ENCODE data around the gene OBSCN. TPM values are rescaled to one million over a fixed set of nuclear protein-coding genes. Genes with fewer than 3 reads are reported as not detected.

OBSCN gene
- total and polyA plus RNA-seq, 5 donors = 144 to 234 (median 188) TPM

- no peak overlapping the region for H3K4me3 ChIP-seq (ENCODE audit: low read length)
- intact Hi-C loops (cut with DNase I) = loop anchor here in 1 of 4 donors (2.0 kb wide), 1 partner anchor 22 kb away; the partner anchor contains the start of gene GUK1
- DNase-seq = peak; percentile 80 to 87 (median 83)
- peak; percentile 0 to 39 for ATAC-seq
- H3K27me3 ChIP-seq (ENCODE audit: control insufficient read depth, insufficient read depth) = no peaks in the 10 kb centered on the region
- peaks cover 2% of the 10 kb centered on the region for H3K4me1 ChIP-seq (ENCODE audit: control insufficient read depth, insufficient read depth, low read length)
- WGBS = 37% methylated on average over 30 of the region's 30 CpGs
- no peaks in the 10 kb centered on the region for H3K9me3 ChIP-seq (ENCODE audit: control insufficient read depth, low read length)
- H3K27ac ChIP-seq (ENCODE audit: low read length) = peak overlapping the region; percentile 61
Measured at GRCh38 chr1:228163007-228163753, 44.7 kb upstream of the OBSCN start.

GRCh38 chr1:228163776-228164519, 43.9 kb upstream of the OBSCN start:
- Histone ChIP-seq H3K4me3 (ENCODE audit: low read length) (no peak overlapping the region), H3K9me3 (ENCODE audit: control insufficient read depth, low read length) (no peaks in the 10 kb centered on the region), H3K4me1 (ENCODE audit: control insufficient read depth, insufficient read depth, low read length) (peaks cover 2% of the 10 kb centered on the region), H3K27me3 (ENCODE audit: control insufficient read depth, insufficient read depth) (no peaks in the 10 kb centered on the region), H3K27ac (ENCODE audit: low read length) (peak overlapping the region; percentile 61)
- intact Hi-C loops (cut with DNase I) = loop anchor here in 1 of 4 donors (2.0 kb wide), 1 partner anchor 23 kb away; the partner anchor contains the start of gene GUK1
- no peak for ATAC-seq
- peak in 2 of 3 donors; percentile 23 to 44 for DNase-seq
- 89% methylated on average over 10 of the region's 10 CpGs for WGBS

GRCh38 chr1:228164561-228165371, 43.1 kb upstream of the OBSCN start:
- intact Hi-C loops (cut with DNase I) = no loop called here
- peak overlapping the region; percentile 65 for H3K27ac ChIP-seq (ENCODE audit: low read length)
- ATAC-seq = no peak
- H3K27me3 ChIP-seq (ENCODE audit: control insufficient read depth, insufficient read depth) = no peaks in the 10 kb centered on the region
- H3K4me1 ChIP-seq (ENCODE audit: control insufficient read depth, insufficient read depth, low read length) = peaks cover 2% of the 10 kb centered on the region
- H3K9me3 ChIP-seq (ENCODE audit: control insufficient read depth, low read length) = no peaks in the 10 kb centered on the region
- WGBS = 47% methylated on average over 20 of the region's 20 CpGs
- peak overlapping the region; percentile 38 for H3K4me3 ChIP-seq (ENCODE audit: low read length)
- DNase-seq = peak in 2 of 3 donors; percentile 23 to 65

GRCh38 chr1:228165372-228166169, 42.3 kb upstream of the OBSCN start, which contains the start of gene IBA57:
IBA57 (plus strand) TSS chr1:228165804; CDS start chr1:228165817, 13 bp downstream.
- WGBS = under 1% methylated on average over 93 of the region's 93 CpGs
- peak; percentile 100 for DNase-seq
- peak; percentile 88 to 95 for ATAC-seq
- no peaks in the 10 kb centered on the region for H3K27me3 ChIP-seq (ENCODE audit: control insufficient read depth, insufficient read depth)
- H3K27ac ChIP-seq (ENCODE audit: low read length) = peak within 1 kb of the TSS; percentile 99
- intact Hi-C loops (cut with DNase I) = loop anchor here in 1 of 4 donors (1.0 kb wide), 1 partner anchor 26 kb away; no protein-coding TSS in a partner anchor
- peak within 1 kb of the TSS; percentile 72 for H3K4me3 ChIP-seq (ENCODE audit: low read length)
- peaks cover 2% of the 10 kb centered on the region for H3K4me1 ChIP-seq (ENCODE audit: control insufficient read depth, insufficient read depth, low read length)
- H3K9me3 ChIP-seq (ENCODE audit: control insufficient read depth, low read length) = no peaks in the 10 kb centered on the region

GRCh38 chr1:228166170-228166936, 41.5 kb upstream of the OBSCN start:
- peak; percentile 4 to 30 for ATAC-seq
- Histone ChIP-seq H3K27ac (ENCODE audit: low read length) (peak overlapping the region; percentile 94), H3K27me3 (ENCODE audit: control insufficient read depth, insufficient read depth) (no peaks in the 10 kb centered on the region), H3K4me1 (ENCODE audit: control insufficient read depth, insufficient read depth, low read length) (peaks cover 2% of the 10 kb centered on the region), H3K4me3 (ENCODE audit: low read length) (peak overlapping the region; percentile 72), H3K9me3 (ENCODE audit: control insufficient read depth, low read length) (no peaks in the 10 kb centered on the region)
- 18% methylated on average over 26 of the region's 26 CpGs for WGBS
- peak in 2 of 3 donors; percentile 74 to 85 for DNase-seq
- intact Hi-C loops (cut with DNase I) = loop anchor here in 1 of 4 donors (1.0 kb wide), 1 partner anchor 27 kb away; no protein-coding TSS in a partner anchor

GRCh38 chr1:228168563-228169270, 39.1 kb upstream of the OBSCN start:
- Histone ChIP-seq H3K4me3 (ENCODE audit: low read length) (no peak overlapping the region), H3K9me3 (ENCODE audit: control insufficient read depth, low read length) (no peaks in the 10 kb centered on the region), H3K27ac (ENCODE audit: low read length) (no peak overlapping the region), H3K27me3 (ENCODE audit: control insufficient read depth, insufficient read depth) (no peaks in the 10 kb centered on the region), H3K4me1 (ENCODE audit: control insufficient read depth, insufficient read depth, low read length) (peaks cover 2% of the 10 kb centered on the region)
- ATAC-seq = no peak
- DNase-seq = no peak
- WGBS = 80% methylated on average over 12 of the region's 12 CpGs
- intact Hi-C loops (cut with DNase I) = no loop called here

- Histone ChIP-seq H3K27ac (ENCODE audit: low read length) (no peak overlapping the region), H3K4me1 (ENCODE audit: control insufficient read depth, insufficient read depth, low read length) (peaks cover 2% of the 10 kb centered on the region), H3K9me3 (ENCODE audit: control insufficient read depth, low read length) (no peaks in the 10 kb centered on the region), H3K27me3 (ENCODE audit: control insufficient read depth, insufficient read depth) (no peaks in the 10 kb centered on the region), H3K4me3 (ENCODE audit: low read length) (no peak overlapping the region)
- intact Hi-C loops (cut with DNase I) = no loop called here
- WGBS = 80% methylated on average over 2 of the region's 2 CpGs
- no peak for ATAC-seq
- no peak for DNase-seq
Measured at GRCh38 chr1:228169345-228169744, 38.5 kb upstream of the OBSCN start.

- ATAC-seq (no peak), DNase-seq (no peak)
- WGBS = 84% methylated on average over 7 of the region's 7 CpGs
- intact Hi-C loops (cut with DNase I) = no loop called here
- H3K27ac ChIP-seq (ENCODE audit: low read length) = no peak overlapping the region
- peaks cover 2% of the 10 kb centered on the region for H3K4me1 ChIP-seq (ENCODE audit: control insufficient read depth, insufficient read depth, low read length)
- no peaks in the 10 kb centered on the region for H3K27me3 ChIP-seq (ENCODE audit: control insufficient read depth, insufficient read depth)
- H3K9me3 ChIP-seq (ENCODE audit: control insufficient read depth, low read length) = no peaks in the 10 kb centered on the region
- H3K4me3 ChIP-seq (ENCODE audit: low read length) = no peak overlapping the region
Measured at GRCh38 chr1:228170666-228171065, 37.2 kb upstream of the OBSCN start.

GRCh38 chr1:228171221-228171891, 36.5 kb upstream of the OBSCN start:
- no peaks in the 10 kb centered on the region for H3K9me3 ChIP-seq (ENCODE audit: control insufficient read depth, low read length)
- ATAC-seq (no peak), DNase-seq (no peak)
- H3K27ac ChIP-seq (ENCODE audit: low read length) = no peak overlapping the region
- no peak overlapping the region for H3K4me3 ChIP-seq (ENCODE audit: low read length)
- peaks cover 2% of the 10 kb centered on the region for H3K4me1 ChIP-seq (ENCODE audit: control insufficient read depth, insufficient read depth, low read length)
- intact Hi-C loops (cut with DNase I) = no loop called here
- no peaks in the 10 kb centered on the region for H3K27me3 ChIP-seq (ENCODE audit: control insufficient read depth, insufficient read depth)
- 78% methylated on average over 10 of the region's 10 CpGs for WGBS

Data from right cardiac atrium (tissue), 5 donors.